ENCODE measurements around the gene NIPSNAP2. TPM values are rescaled to one million over a fixed set of nuclear protein-coding genes. Genes with fewer than 3 reads are reported as not detected.
A peak's percentile ranks its signal among the peaks of the same experiment; 100 is the strongest.

Gene NIPSNAP2
- total RNA-seq, 3 donors from 2014 or later (not counting 1 experiment from before 2014, with no cell fraction given), result 35.9 to 44.8 (median 42.8) TPM

DNA sequence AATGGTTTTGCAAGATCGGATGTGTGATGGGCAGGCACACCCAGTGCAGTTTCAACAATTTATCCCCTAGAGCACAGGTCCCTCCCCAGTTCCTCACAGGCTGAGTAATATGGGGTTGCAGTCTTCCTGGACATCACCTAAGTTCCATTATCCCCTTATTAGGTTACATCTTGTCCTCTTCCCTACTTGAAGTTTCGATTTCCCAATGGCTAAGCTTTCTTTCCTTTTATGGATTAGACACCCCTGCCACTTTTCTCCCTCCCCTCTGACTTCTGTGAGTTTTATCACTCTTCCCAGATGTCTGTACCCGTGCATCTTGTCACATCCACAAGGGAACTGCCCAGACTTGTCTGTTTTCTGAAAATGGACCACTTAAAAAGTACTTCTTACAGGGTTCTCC is 2.4 kb upstream of the NIPSNAP2 start:
- Histone ChIP-seq H3K27me3 (ENCODE audit: control insufficient read depth, insufficient read depth, low read length) (no peaks in the 10 kb centered on the region), H3K4me1 (ENCODE audit: control insufficient read depth, insufficient read depth, low read length) (peaks cover 11% of the 10 kb centered on the region), H3K9me3 (ENCODE audit: control insufficient read depth, insufficient read depth, low read length) (no peaks in the 10 kb centered on the region), H3K4me3 (ENCODE audit: low read length) (no peak overlapping the region), H3K36me3 (ENCODE audit: control insufficient read depth, insufficient read depth, low read length) (no peaks in the 10 kb centered on the region), H3K27ac (ENCODE audit: low read length) (no peak overlapping the region)
- Mint-ChIP-seq H3K4me1 (peaks cover 9 to 18% of the 10 kb centered on the region in 2 donors), H3K36me3 (no peaks in the 10 kb centered on the region), H3K27ac (no peak overlapping the region), H3K9me3 (no peaks in the 10 kb centered on the region), H3K27me3 (ENCODE audit: low read depth in 2 of 2) (no peaks in the 10 kb centered on the region), H3K4me3 (no peak overlapping the region)
- no peak for TF ChIP-seq CTCF (IDR thresholded peaks at IDR 0.05)
- DNase-seq (no peak), ATAC-seq (no peak)
- 85% methylated on average over 3 of the region's 3 CpGs for WGBS (ENCODE audit: insufficient coverage)
- intact Hi-C loops (cut with micrococcal nuclease), result loop anchor here (10.0 kb wide), 1 partner anchor 427 kb away; no protein-coding TSS in a partner anchor

- peak overlapping the region; percentile 71 to 84 for H3K27ac Mint-ChIP-seq
- peak overlapping the region; percentile 86 for H3K4me3 Mint-ChIP-seq
- Histone ChIP-seq H3K27me3 (ENCODE audit: control insufficient read depth, insufficient read depth, low read length) (no peaks in the 10 kb centered on the region), H3K36me3 (ENCODE audit: control insufficient read depth, insufficient read depth, low read length) (no peaks in the 10 kb centered on the region), H3K4me3 (ENCODE audit: low read length) (peak overlapping the region; percentile 57), H3K4me1 (ENCODE audit: control insufficient read depth, insufficient read depth, low read length) (peaks cover 11% of the 10 kb centered on the region), H3K27ac (ENCODE audit: low read length) (peak overlapping the region; percentile 80), H3K9me3 (ENCODE audit: control insufficient read depth, insufficient read depth, low read length) (no peaks in the 10 kb centered on the region)
- 91% methylated on average over 11 of the region's 15 CpGs for WGBS (ENCODE audit: insufficient coverage)
- H3K27me3 Mint-ChIP-seq (ENCODE audit: low read depth in 2 of 2), result no peaks in the 10 kb centered on the region
- TF ChIP-seq CTCF (IDR thresholded peaks at IDR 0.05), result no peak
- intact Hi-C loops (cut with micrococcal nuclease), result loop anchor here (1.0 to 10.0 kb wide), 3 partner anchors 13 to 429 kb away; partner anchors contain the start of gene MRPS17
- ATAC-seq, result no peak
- H3K9me3 Mint-ChIP-seq, result no peaks in the 10 kb centered on the region
- H3K36me3 Mint-ChIP-seq, result no peaks in the 10 kb centered on the region
- no peak for DNase-seq
- peaks cover 9 to 16% of the 10 kb centered on the region in 2 donors for H3K4me1 Mint-ChIP-seq
These were observed 709 bp upstream of the NIPSNAP2 start for GRCh38 chr7:55963584-55964168.

- H3K4me1 Mint-ChIP-seq, result peaks cover 11 to 25% of the 10 kb centered on the region in 2 donors
- H3K36me3 ChIP-seq (ENCODE audit: control insufficient read depth, insufficient read depth, low read length), result no peaks in the 10 kb centered on the region
- no peaks in the 10 kb centered on the region for H3K9me3 Mint-ChIP-seq
- no peaks in the 10 kb centered on the region for H3K36me3 Mint-ChIP-seq
- ATAC-seq (no peak), DNase-seq (no peak)
- H3K4me3 Mint-ChIP-seq, result peak overlapping the region; percentile 77
- H3K4me1 ChIP-seq (ENCODE audit: control insufficient read depth, insufficient read depth, low read length), result peaks cover 11% of the 10 kb centered on the region
- no peaks in the 10 kb centered on the region for H3K27me3 ChIP-seq (ENCODE audit: control insufficient read depth, insufficient read depth, low read length)
- H3K27ac ChIP-seq (ENCODE audit: low read length), result peak overlapping the region; percentile 77
- H3K9me3 ChIP-seq (ENCODE audit: control insufficient read depth, insufficient read depth, low read length), result no peaks in the 10 kb centered on the region
- peak overlapping the region; percentile 77 to 82 for H3K27ac Mint-ChIP-seq
- no peak for TF ChIP-seq CTCF (IDR thresholded peaks at IDR 0.05)
- 2% methylated on average over 13 of the region's 14 CpGs for WGBS (ENCODE audit: insufficient coverage)
- intact Hi-C loops (cut with micrococcal nuclease), result loop anchor here (2.0 to 10.0 kb wide), 2 partner anchors 14 to 430 kb away; partner anchors contain the start of gene MRPS17
- H3K4me3 ChIP-seq (ENCODE audit: low read length), result peak overlapping the region; percentile 26
- H3K27me3 Mint-ChIP-seq (ENCODE audit: low read depth in 2 of 2), result no peaks in the 10 kb centered on the region
These were observed 700 bp downstream of the NIPSNAP2 start for GRCh38 chr7:55965100-55965470.
